Adipocyte (in vitro differentiated cells): ENCODE measurements around the gene THAP10.
"Not testable (repeated sequence)": the region's sequence is repeated elsewhere in the genome, so short reads cannot be mapped to it uniquely, and the experiment has no call there.

Experiments used
- DNase-seq: peaks from one replicate; pipeline ENCODE4 v3.0.0-alpha.2; 2015; ENCODE audit warnings: low read depth
- H3K27me3 ChIP-seq: replicated peaks from 2 replicates; pipeline ENCODE4 v1.7.0; 2013; ENCODE audit warnings: mild to moderate bottlenecking, low read length, moderate library complexity; ENCODE audit not compliant: control insufficient read depth, insufficient read depth
- H3K36me3 ChIP-seq: 2 replicates; pipeline ENCODE4 v1.7.0; 2013; ENCODE audit warnings: low read length, mild to moderate bottlenecking, moderate library complexity; ENCODE audit not compliant: control insufficient read depth, insufficient read depth, severe bottlenecking
- H3K4me1 ChIP-seq: 2 replicates; pipeline ENCODE4 v1.7.0; 2013; ENCODE audit warnings: mild to moderate bottlenecking, low read length, moderate library complexity; ENCODE audit not compliant: control insufficient read depth, insufficient read depth
- H3K4me3 ChIP-seq: 2 replicates; pipeline ENCODE4 v1.7.0; 2013; ENCODE audit warnings: mild to moderate bottlenecking, low read length, moderate library complexity
- H3K9ac ChIP-seq: 2 replicates; pipeline ENCODE4 v1.7.0; 2013; ENCODE audit warnings: mild to moderate bottlenecking, low read length, moderate library complexity
- H3K9me3 ChIP-seq: 2 replicates; pipeline ENCODE4 v1.7.0; 2013; ENCODE audit warnings: mild to moderate bottlenecking, low read length, moderate library complexity; ENCODE audit not compliant: control insufficient read depth

THAP10 gene

DNA sequence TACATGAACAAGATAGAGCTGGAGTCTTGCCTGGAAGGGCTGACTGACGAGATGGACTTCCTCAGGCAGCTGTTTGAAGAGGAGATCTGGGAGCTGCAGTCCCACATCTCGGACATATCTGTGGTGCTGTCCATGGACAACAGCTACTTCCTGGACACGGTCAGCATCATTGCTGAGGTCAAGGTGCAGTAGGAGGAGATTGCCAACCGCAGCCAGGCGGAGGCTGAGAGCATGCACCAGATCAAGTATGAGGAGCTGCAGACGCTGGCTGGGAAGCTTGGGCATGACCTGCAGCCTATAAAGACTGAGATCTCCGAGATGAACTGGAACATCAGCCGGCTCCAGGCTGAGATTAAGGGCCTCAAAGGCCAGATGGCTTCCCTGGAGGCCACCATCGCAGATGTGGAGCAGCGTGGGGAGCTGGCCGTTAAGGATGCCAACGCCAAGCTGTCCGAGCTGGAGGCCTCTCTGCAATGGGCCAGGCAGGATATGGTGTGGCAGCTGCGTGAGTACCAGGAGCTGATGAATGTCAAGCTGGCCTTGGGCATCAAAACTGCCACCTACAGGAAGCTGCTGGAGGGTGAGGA, 32.8 kb downstream of the THAP10 start:
- no peak for DNase-seq
- Histone ChIP-seq H3K4me3 (no peak overlapping the region), H3K27me3 (no peaks in the 10 kb centered on the region), H3K36me3 (no peaks in the 10 kb centered on the region), H3K9ac (no peak overlapping the region), H3K4me1 (peaks cover 49% of the 10 kb centered on the region), H3K9me3 (no peaks in the 10 kb centered on the region)

DNA sequence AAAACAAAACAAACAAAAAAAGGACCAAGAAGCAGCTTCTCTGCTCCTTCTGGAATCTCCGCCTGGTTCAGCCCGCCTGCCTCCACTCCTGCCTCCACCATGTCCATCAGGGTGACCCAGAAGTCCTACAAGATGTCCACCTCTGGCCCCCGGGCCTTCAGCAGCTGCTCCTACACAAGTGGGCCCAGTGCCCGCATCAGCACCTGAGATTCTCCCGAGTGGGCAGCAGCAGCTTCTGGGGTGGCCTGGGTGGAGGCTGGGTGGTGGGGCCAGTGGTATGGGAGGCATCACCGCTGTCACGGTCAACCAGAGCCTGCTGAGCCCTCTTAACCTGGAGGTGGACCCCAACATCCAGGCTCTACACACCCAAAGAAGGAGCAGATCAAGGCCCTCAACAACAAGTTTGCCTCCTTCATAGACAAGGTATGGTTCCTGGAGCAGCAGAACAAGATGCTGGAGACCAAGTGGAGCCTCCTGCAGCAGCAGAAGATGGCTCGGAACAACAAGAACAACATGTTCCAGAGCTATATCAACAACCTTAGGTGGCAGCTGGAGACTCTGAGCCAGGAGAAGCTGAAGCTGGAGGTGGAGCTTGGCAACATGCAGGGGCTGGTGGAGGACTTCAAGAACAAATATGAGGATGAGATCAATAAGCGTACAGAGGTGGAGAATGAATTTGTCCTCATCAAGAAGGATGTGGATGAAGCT, 33.5 kb downstream of the THAP10 start:
- peaks cover 45% of the 10 kb centered on the region for H3K4me1 ChIP-seq
- H3K9me3 ChIP-seq, H3K9ac ChIP-seq, DNase-seq, H3K4me3 ChIP-seq, H3K36me3 ChIP-seq, H3K27me3 ChIP-seq: not testable (repeated sequence)

DNA sequence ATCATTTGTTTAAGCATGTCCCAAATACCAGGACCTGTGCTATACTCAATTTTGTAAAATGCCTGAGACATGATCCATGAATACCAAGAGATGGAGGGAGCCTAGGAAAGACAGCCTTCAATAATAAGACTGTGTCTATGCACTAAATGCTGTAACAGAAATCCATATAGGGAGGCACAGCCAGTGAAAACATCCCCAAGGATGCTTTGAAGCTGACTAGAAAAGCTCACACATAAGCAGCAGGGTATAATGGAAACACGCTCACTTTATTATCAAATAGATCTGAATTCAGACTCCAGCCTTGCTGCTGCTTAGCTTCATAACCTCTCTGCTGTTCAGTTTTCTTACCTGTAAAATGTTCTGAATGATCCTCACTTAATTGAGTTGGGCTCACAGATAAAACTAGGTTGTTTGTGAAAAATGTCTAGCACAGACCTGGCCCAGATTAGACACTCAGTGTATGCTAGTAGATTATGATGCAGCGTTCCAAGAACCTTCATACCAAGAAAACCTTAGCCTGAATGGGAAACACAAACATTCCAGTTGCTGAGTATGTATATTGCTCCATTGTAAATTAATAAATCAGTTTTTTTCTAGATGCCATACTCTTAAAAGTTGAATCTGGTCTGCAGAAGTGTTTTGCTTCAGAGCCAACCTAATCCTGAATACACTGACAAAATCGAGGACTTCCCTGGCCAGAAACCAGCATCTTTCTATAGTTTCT, 34.5 kb downstream of the THAP10 start:
- peak; percentile 48 for DNase-seq

DNA sequence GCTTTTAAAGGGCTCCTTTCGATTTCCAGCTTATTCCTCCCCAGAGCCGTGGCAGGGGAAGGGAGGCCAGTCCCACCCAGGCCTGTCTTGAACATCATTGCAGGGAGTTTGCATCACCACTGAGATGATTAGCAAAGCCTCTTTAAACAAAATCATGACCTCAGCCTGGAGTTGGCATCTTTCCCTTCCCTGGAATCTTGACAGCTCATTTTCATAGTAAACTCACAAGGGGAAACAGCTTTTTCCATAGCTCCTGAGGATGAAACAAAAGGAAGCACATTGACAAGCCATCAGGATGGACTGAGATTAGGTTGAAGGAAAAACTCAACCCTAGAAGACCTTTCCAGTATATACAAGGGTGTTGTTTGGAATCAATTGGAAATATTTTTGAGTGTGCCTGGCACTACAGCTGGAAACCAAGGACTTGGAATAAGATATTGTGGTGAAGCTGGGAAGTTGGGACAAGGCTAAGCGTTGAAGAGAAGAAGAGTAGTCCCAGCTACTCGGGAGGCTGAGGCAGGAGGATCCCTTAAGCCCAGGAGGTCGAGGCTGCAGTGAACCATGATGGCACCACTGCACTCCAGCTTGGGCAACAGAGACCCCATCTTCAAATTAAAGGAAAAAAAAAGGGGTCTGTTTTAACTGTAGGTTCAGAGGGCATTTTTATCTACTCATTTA, 35.2 kb downstream of the THAP10 start:
- peak; percentile 99 for DNase-seq
- Histone ChIP-seq H3K36me3 (no peaks in the 10 kb centered on the region), H3K27me3 (no peaks in the 10 kb centered on the region), H3K9me3 (no peaks in the 10 kb centered on the region), H3K9ac (peak overlapping the region; percentile 76), H3K4me3 (peak overlapping the region; percentile 74), H3K4me1 (peaks cover 42% of the 10 kb centered on the region)

More for the DNA sequence above, 34.5 kb downstream of the THAP10 start:
- Histone ChIP-seq H3K27me3 (no peaks in the 10 kb centered on the region), H3K9ac (no peak overlapping the region), H3K9me3 (no peaks in the 10 kb centered on the region), H3K4me1 (peaks cover 37% of the 10 kb centered on the region), H3K4me3 (no peak overlapping the region), H3K36me3 (no peaks in the 10 kb centered on the region)

DNA sequence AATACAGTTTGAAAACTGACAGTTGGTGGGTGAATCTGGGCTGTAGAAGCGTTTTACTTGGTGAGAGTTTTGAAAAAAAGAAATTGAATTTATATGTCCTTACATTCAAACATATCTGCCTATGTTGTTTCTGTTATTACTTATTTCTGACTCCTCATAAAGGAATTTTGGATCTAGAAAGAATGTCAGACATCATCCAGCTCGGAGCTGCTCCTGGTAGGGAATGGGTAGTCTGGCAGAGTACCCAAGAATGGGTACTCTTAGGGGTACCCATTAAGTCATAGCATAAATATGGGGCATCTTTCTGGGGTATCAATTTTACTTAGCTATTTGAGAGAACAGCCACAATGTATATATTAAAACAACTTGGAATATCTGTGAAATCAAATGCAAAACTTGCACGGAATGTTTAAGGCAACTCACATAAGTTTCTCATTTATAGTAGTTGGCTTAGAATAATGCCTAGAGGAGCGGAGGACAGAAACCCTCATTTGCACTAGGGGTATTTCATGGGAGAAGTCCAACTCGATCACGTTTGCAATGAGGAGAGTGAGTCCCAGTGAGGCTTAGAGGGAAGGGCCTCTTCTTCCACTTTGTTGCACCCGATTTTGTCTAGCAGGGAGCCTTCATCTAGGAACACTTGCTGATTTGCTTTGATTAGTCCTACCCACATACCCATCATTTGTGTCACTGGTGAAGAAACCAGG, 35.9 kb downstream of the THAP10 start:
- Histone ChIP-seq H3K27me3 (no peaks in the 10 kb centered on the region), H3K4me1 (peaks cover 48% of the 10 kb centered on the region), H3K4me3 (peak overlapping the region; percentile 74), H3K9me3 (no peaks in the 10 kb centered on the region), H3K9ac (peak overlapping the region; percentile 76), H3K36me3 (peaks cover 6% of the 10 kb centered on the region)
- DNase-seq = peak; percentile 75

DNA sequence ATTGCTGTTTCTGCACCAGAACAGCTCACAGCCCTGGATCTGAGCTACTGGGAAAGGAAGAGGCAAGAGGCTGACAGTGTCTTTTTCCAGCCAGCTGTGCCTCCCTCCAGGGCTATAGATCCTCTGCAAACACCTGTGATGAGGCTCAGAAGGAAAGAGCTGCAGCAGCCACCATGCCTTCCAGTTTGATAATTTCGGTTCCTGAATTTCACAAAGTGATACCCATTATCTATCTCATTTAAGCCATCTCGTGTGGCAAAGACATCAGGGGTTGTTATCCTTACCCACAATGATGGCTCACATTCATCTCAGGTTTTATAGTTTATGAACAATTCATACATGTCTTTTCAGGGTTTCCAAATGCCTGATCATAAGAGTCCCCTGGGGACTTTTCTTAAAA, 36.5 kb downstream of the THAP10 start:
- no peaks in the 10 kb centered on the region for H3K27me3 ChIP-seq
- peaks cover 48% of the 10 kb centered on the region for H3K4me1 ChIP-seq
- H3K4me3 ChIP-seq = no peak overlapping the region
- H3K9me3 ChIP-seq = no peaks in the 10 kb centered on the region
- DNase-seq = no peak
- peak overlapping the region; percentile 76 for H3K9ac ChIP-seq
- H3K36me3 ChIP-seq = peaks cover 11% of the 10 kb centered on the region

DNA sequence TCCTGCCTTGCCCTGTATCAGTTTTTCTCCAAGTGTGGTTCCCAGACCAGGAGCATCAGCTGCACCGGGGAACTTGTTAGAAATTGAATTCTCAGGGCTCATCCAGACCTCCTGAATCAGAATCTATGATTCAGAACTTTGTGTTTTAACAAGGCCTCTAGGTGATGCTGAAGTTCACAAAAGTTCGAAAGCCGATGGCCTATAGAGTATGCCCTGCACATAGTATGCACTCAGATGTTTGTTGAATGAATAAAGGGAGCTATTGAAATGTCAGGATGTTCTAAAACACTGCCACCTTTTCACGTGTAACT, 37.6 kb downstream of the THAP10 start:
- Histone ChIP-seq H3K9me3 (no peaks in the 10 kb centered on the region), H3K4me3 (peak overlapping the region; percentile 84), H3K27me3 (no peaks in the 10 kb centered on the region), H3K9ac (peak overlapping the region; percentile 93), H3K36me3 (peaks cover 13% of the 10 kb centered on the region), H3K4me1 (peaks cover 59% of the 10 kb centered on the region)
- DNase-seq = peak; percentile 54

DNA sequence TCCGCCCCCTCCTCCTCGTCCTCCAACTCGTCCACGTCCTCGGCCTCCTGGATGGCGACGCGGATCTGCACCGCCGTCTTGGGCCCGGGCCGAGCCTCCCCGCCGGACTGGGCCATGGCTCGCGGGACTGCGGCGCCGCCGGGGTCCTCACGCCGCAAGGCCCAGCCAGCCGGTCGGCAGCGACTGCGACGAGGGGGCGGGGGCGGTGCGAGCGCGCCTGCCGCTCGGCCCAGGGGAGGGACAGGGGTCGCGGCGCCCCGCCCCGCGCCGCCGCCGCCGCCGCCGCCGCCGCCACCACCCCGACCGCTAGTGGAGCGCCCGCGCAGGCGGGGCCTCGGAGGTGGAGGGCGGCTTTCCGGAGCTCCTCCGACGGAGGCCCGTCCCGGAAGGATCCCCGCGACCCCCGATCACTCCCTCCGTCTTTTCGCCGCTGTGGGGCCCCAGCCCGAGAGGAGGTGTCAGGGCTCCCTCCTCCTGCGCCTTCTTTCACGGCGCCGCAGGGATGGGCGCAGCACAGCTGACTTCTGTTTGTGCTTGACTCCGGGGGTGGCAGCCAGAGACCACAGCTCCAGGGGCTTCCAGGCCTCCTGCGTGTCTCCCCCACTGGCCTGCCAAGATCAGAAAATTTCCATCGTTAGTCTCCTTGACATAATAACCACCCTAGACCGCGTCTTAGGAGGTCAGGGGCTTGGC, 38.1 kb downstream of the THAP10 start, which contains the start of gene LARP6:
TSS of gene LARP6 (minus strand) at position 185 of the 693 bp plus-strand sequence. CDS start at position 116, 69 bp downstream.
- peak; percentile 81 for DNase-seq
- Histone ChIP-seq H3K27me3 (no peaks in the 10 kb centered on the region), H3K4me1 (peaks cover 64% of the 10 kb centered on the region), H3K4me3 (peak within 1 kb of the TSS; percentile 95), H3K36me3 (peaks cover 13% of the 10 kb centered on the region), H3K9me3 (no peaks in the 10 kb centered on the region), H3K9ac (peak within 1 kb of the TSS; percentile 93)

DNA sequence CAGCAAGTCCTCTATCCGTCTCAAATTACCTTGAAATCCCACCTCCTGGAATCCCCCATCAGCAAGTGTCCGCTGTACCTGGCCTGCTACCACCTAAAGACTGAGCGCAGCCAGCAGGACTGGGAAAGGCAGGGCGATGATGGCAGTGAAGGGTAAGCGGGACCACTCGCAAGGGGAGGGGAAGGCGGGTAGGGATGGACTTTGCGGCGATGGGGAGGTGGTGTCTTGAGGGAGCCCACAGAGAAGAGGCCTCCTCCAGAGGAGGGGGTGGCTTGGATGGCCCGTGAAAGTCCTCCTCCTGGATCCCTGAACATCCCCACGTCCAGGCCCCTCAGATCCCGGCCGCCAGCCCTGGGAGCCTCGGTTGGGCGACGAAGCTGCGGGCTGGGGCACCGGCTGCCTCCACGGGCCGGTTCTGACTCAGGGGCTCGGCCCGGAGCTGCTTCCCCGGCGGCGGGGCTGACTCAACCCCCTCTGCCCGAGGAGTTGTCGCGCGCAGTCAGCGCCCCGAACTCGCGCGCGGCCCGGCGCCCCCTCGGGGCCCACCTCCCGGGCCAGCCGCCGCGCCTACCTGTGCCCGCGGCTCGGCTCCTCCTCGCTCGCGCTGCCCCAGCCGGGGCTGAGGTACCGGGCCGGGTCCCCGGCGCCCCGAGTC, 38.8 kb downstream of the THAP10 start:
- Histone ChIP-seq H3K27me3 (no peaks in the 10 kb centered on the region), H3K4me3 (peak overlapping the region; percentile 95), H3K36me3 (peaks cover 13% of the 10 kb centered on the region), H3K9me3 (no peaks in the 10 kb centered on the region), H3K4me1 (peaks cover 64% of the 10 kb centered on the region), H3K9ac (peak overlapping the region; percentile 93)
- DNase-seq = peak; percentile 80
